GM12891 (cell line): ENCODE results near the gene SEMA4C.
A peak's percentile ranks its signal among the peaks of the same experiment; 100 is the strongest.
"Not testable (repeated sequence)": the region's sequence is repeated elsewhere in the genome, so short reads cannot be mapped to it uniquely, and the experiment has no call there.

Experiments
- DNase-seq: peaks from one replicate; pipeline ENCODE4 v3.0.0; 2011; ENCODE audit warnings: low spot score; ENCODE audit not compliant: insufficient read length
- FAIRE-seq: peaks from 2 replicates; lab custom pipeline; 2011; peaks lifted over from hg19 to GRCh38; lab: Jason Lieb, UNC
- PAX5 ChIP-seq: IDR thresholded peaks from 2 replicates; pipeline ENCODE4 v1.6.1; 2011; ENCODE audit warnings: low read length, moderate library complexity, mild to moderate bottlenecking; ENCODE audit not compliant: insufficient read depth, severe bottlenecking
- POLR2A ChIP-seq: IDR thresholded peaks from 2 replicates; pipeline ENCODE4 v1.6.1; 2011; ENCODE audit warnings: low read depth, low read length, control low read depth
- POLR2AphosphoS5 ChIP-seq: IDR thresholded peaks from 2 replicates; pipeline ENCODE4 v1.6.1; 2011; ENCODE audit warnings: low read depth, low read length, control low read depth
- POU2F2 ChIP-seq: IDR thresholded peaks from 2 replicates; pipeline ENCODE4 v1.6.1; 2011; ENCODE audit warnings: low read depth, mild to moderate bottlenecking, control low read depth, low read length, moderate library complexity
- SPI1 ChIP-seq: IDR thresholded peaks from 2 replicates; pipeline ENCODE4 v1.6.1; 2011; ENCODE audit warnings: low read depth, low read length, control low read depth
- TAF1 ChIP-seq: IDR thresholded peaks from 2 replicates; pipeline ENCODE4 v1.6.1; 2011; ENCODE audit warnings: low read depth, low read length, control low read depth

Gene SEMA4C

DNA sequence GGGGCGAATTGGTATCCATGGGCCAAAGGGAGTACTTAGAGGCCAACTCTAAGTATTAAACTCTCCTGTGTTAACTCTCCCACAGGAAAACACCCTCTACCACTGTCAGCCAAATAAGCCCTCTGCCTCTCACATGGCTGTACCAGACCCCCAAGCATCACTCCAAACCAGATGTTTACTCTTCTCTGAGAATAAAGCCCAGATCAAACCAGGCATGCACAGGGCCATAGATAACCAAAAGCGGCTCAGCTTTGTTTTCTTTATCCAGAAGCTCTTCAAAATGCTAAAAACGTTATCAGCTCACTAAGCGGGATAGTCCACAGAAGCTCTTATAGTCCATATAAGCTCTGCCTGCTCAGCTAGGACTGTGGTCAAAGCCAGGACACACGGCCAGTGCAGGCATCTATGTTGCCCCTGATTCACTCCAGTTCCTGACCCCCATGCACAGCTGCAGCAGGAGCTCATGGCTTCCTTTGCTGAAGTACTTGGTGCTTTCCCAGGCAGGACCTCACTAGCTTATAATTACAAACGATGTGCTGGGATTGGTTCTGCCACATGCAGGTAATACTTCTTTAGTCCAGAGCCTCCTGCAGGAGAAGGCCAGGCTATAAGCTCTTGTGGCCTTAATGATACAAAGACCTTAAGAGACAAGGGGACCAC is 21.0 kb upstream of the SEMA4C start:
- FAIRE-seq: no peak
- DNase-seq: no peak
- TF ChIP-seq POLR2A (no peak), POU2F2 (no peak), POLR2AphosphoS5 (no peak), PAX5 (no peak), SPI1 (no peak), TAF1 (no peak)

DNA sequence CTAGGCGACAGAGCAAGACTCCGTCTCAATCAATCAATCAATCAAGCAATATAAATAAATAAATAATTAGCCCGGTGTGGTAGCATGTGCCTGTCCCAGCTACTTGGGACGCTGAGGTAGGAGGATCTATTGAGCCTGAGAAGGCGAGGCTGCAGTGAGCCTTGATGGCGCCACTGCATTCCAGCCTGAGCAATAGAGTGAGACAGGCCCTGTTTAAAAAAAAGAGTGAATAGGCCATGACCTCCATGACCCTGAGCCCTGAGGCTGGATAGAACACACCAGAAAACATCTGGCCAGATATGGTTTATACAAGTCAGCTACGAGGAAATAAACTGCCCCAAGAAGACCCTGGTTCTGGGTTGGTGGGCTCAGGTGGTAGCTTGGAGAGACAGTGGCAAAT is 20.4 kb upstream of the SEMA4C start:
- FAIRE-seq (no peak), DNase-seq (no peak)
- TF ChIP-seq POU2F2 (no peak), POLR2AphosphoS5 (no peak), PAX5 (no peak), POLR2A (no peak), SPI1 (no peak), TAF1 (no peak)

DNA sequence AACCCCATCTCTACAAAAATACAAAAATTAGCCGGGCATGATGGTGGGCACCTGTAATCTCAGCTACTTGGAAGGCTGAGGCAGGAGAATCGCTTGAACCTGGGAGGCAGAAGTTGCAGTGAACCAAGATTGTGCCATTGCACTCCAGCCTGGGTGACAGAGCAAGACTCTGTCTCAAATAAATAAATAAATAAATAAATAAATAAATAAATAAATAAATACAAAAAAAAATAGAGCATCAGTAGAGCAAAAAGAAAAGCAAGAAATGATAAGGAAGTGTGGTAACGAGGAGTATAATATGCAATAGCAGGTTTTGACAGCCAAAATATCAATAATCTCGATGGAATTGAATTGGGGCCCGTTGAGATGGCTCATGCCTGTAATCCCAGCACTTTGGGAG is 19.6 kb upstream of the SEMA4C start:
- not testable (repeated sequence) for FAIRE-seq, DNase-seq

DNA sequence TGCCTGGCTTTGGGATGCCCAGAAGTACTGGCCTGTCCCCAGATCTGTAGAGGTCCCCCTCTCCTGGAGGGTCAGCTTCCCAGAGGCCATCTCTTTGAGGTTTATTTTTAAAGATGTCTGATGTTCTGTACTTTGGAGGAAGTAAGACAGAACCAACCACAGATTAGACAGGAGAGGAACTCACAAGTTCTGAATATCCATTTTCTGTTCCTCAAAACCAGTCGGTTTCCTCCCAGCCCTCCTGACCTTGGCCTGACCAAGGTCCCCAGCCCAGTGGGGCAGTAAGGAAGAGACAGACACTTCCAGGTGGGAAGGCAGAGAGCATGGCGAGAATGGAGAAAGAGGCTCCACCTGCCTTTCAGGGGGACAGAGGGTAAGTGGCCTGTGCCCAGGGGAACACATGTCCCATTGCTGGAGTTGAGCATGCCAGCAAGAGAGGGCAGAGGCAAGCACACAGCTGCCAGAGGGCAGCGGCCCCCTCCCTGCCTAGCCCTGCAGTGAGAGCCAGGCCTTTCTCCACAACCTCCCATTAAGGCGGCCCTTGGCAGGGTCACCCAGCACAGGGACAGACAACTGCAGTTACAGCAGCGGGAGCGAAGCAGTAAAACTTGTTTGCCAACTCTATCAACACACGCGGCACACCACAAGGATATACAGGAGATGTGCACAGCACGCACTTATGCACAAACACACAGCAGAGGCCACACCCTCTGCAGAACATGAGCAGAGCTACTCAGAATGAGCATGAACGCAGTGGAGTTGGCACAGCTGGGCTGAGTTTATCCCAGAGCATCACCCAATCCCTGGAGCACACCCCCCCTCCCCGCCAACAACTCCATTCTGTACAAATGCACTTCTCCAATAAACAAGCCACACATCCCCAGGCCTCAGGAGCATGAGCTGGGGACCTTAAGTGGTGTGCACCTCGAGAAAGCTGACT is 18.5 kb upstream of the SEMA4C start:
- DNase-seq (no peak), FAIRE-seq (no peak)
- peak; percentile 63 for TF ChIP-seq SPI1
- TF ChIP-seq POLR2AphosphoS5: no peak

- FAIRE-seq: no peak
- DNase-seq: no peak
- TF ChIP-seq SPI1: no peak
- TF ChIP-seq PAX5: no peak
- TF ChIP-seq TAF1: no peak
- TF ChIP-seq POU2F2: no peak
- no peak for TF ChIP-seq POLR2AphosphoS5
- no peak for TF ChIP-seq POLR2A
These were observed 17.7 kb upstream of the SEMA4C start for GRCh38 chr2:96887493-96888012.

DNA sequence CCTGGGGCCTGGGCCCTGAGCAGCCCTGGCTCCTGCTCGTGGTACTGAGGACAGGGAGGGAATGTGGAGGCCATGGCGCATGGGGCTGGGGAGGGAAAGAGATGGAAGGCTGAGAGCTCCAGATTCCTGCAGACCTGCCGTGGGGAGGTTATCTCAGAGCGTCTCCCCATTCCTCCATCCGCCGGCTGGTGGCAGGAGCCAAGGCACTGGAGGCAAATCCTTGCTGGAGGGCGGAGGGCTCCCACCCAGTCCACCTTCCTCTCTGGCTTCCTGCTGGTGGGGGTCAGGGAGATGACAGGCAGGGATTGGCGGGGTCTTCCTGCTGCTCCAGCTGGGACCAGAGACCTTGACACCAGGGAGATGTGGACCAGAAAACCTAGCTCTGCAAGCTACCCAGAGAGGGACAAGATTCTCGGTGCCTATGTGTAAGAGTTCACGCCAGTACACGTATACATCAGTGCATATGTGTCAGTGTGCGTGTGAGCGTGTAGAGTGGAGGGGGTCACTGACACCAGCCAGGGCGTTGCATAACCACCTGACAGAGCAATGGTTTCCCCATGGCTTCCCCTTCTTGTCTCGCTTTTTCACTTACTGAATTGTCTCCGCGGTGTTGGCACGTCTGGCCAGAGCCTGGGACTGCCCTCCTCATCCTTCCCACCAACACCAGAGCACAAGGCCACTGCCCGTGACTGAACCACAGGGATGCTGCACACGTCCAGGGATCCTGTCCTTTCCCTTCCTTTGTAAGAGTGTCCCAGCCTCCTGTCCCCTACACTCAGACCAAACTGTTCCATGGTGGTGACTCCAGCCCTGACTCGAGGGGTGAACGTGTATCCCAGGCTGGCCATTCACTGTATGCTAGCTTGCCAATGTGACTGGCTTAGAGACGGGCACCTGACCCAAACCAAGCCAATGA is 15.8 kb upstream of the SEMA4C start:
- TF ChIP-seq TAF1 (no peak), POLR2AphosphoS5 (no peak), POU2F2 (no peak), POLR2A (no peak), SPI1 (no peak), PAX5 (no peak)
- DNase-seq (no peak), FAIRE-seq (no peak)

DNA sequence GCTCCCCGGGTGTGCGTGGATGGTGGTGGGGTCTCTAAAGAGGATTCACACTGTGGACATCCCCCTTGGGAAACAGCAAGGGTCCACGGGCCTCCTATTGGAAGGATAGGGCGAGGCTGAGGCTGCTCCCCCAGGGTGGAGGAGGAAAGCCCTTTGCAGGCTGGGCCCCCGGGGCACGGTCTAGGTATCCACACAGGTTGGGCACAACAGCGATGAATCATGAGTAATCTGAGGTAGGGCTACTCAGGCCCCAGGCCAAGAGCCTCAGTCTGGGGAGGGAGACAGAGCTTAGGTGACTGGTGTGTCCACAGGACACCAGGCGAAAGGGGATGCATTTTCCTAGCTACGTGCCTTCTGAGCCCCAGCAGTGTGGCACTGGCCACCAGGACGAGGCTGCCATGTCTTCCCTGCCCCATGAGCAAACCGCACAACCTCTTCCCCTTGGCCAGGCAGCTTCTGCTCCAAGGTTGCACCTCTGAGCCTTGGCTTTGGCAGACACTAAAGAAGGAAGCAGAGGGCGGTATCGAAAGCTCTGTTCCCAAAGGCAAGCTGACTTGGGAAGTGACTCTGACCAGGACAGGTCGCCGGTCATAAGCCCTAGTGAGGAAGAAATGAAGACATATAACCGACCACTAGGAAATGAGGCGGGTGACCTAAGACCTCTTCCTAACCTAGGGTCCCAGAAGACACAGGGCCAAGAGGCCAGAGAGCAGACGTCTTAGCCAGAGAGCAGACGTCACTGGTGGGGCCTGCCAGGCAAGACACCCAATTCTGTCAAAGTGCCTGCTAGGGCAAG is 14.6 kb upstream of the SEMA4C start:
- no peak for FAIRE-seq

DNA sequence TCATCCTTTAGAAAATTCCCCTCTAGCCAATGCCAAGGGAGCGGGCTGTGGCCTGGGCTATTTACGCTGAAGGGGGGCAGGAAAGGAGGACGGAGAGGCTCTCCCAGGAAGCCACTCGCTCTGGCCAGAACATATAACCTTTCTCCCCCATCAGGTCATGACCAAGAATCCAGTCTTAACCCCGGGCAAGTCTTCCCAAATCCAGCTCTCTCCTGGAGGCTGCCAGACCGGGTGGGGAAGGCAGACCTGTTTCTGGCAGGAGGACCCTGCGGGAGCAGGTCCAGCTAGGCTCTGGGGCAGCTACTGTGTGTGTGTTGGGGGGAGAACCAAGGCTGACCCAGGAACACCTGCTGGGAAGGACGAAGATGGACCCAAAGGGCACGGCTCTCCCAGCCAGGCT is 13.4 kb upstream of the SEMA4C start:
- no peak for TF ChIP-seq POLR2A
- TF ChIP-seq TAF1: no peak
- no peak for TF ChIP-seq SPI1
- TF ChIP-seq PAX5: no peak
- TF ChIP-seq POU2F2: no peak
- no peak for TF ChIP-seq POLR2AphosphoS5
- no peak for FAIRE-seq
- no peak for DNase-seq

More for the DNA sequence above, 14.6 kb upstream of the SEMA4C start:
- no peak for DNase-seq
- TF ChIP-seq POLR2AphosphoS5: no peak
- no peak for TF ChIP-seq TAF1
- no peak for TF ChIP-seq POLR2A
- TF ChIP-seq PAX5: no peak
- no peak for TF ChIP-seq POU2F2
- no peak for TF ChIP-seq SPI1
